Breast epithelium (tissue), 4 donors: ENCODE results near the gene ZPR1. TPM values are rescaled to one million over a fixed set of nuclear protein-coding genes. Genes with fewer than 3 reads are reported as not detected.
"Not testable (repeated sequence)": the region's sequence is repeated elsewhere in the genome, so short reads cannot be mapped to it uniquely, and the experiment has no call there.

Experiments used
- DNase-seq, 2 donors: peaks; one replicate each; pipeline ENCODE4 v3.0.0-alpha.2; 2019; ENCODE audit warnings: low spot score in 2 of 2
- H3K27ac ChIP-seq, 2 donors: fragments of 200-600 bp; sonication (generic) in 1 of 2; one replicate each; pipeline ENCODE4 v1.5.1; 2016 to 2019; ENCODE audit warnings: mild to moderate bottlenecking in 1 of 2
- H3K27me3 ChIP-seq, 2 donors: fragments of 200-600 bp; sonication (generic) in 1 of 2; one replicate each; pipeline versions ENCODE4 v1.5.1 to v1.6.0; 2017 to 2019; ENCODE audit warnings: control low read depth in 1 of 2, mild to moderate bottlenecking in 1 of 2
- H3K36me3 ChIP-seq: fragments of 200-600 bp; one replicate; pipeline ENCODE4 v1.5.1; 2019
- H3K4me1 ChIP-seq, 2 donors: fragments of 200-600 bp; sonication (generic); one replicate each; pipeline ENCODE4 v1.5.1; 2016 to 2019; ENCODE audit warnings: control low read depth in 1 of 2
- H3K4me3 ChIP-seq, 3 donors: fragments of 200-600 bp; sonication (generic); 1 replicate in 2 of 3; 2 replicates in 1 of 3; pipeline ENCODE4 v1.5.1; 2016 to 2019; ENCODE audit warnings: mild to moderate bottlenecking in 3 of 3, moderate library complexity in 2 of 3
- H3K9me3 ChIP-seq, 2 donors: fragments of 200-600 bp; sonication (generic) in 1 of 2; one replicate each; pipeline ENCODE4 v1.5.1; 2016 to 2019; ENCODE audit warnings: control low read depth in 1 of 2
- POLR2A ChIP-seq: fragments of 450-650 bp; IDR thresholded peaks from one replicate; pipeline ENCODE4 v1.6.1; 2016; ENCODE audit warnings: antibody characterized with exemption, mild to moderate bottlenecking, moderate library complexity
- POLR2AphosphoS5 ChIP-seq, 3 donors: sonication (generic); formaldehyde crosslinking; IDR thresholded peaks; one replicate each; pipeline ENCODE4 v1.6.1; 2017; ENCODE audit warnings: antibody characterized with exemption in 3 of 3
- intact Hi-C: fragments of 100-400 bp; cut with DNase I; formaldehyde crosslinking; loops from one replicate; pipeline ENCODE4 v1.15.1; 2023; ENCODE audit warnings: low total_unique reads
- total RNA-seq, 3 donors: library from RNA; depleted of rRNA; stranded (reverse); fragments of >200 nt; gene quantifications; one replicate each; pipeline ENCODE4 v1.1.0, GENCODE V29; 2016
- TF ChIP-seq, protein P1 (sequence below), 3 donors: fragments of 450-650 bp; IDR thresholded peaks; one replicate each; pipeline ENCODE4 v1.5.1; 2016 to 2017; ENCODE audit warnings: antibody characterized with exemption in 3 of 3, mild to moderate bottlenecking in 3 of 3, moderate library complexity in 3 of 3

Gene ZPR1
- total RNA-seq, 3 donors from 2014 or later, result 29.4 to 38.7 (median 34.7) TPM

DNA sequence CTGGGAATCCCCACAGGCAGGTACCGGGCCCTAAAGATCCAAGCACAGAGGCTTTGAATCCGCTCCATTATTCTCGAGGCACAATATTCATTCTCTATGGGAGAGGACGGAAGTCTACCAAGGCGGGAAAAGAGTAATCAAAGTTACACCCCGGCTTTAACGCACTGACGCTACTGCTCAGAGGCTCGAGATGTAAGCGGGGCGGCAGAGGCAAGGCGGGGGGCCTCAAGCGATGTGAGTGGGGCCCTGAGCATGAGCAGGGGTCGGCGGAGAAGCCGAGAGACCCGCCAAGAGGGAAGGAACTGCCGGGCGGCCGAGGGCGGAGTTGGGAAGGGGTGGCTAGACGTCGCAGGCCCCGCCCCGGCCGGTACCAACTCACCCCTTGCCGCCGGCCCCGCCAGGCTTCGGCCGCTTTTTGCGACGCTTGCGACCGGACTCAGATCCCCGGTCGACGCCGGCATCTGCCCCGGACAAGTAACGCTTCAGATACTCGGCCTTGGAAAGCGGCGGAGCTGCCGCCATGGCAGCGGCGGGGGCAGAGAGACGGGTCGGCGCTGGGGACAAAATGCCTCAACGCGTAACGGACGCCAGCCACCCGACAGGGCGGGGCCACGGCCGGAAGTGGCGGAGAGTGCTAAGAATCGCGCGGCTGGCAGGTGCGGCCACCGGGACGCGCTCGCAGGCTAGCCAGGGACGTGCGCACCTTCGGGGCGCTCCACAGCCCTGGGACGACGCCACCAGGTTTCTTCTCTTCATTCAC is 15.2 kb downstream of the ZPR1 start, which contains the start of gene BUD13:
BUD13 (minus strand) TSS at position 545 of the 760 bp plus-strand sequence; CDS start at position 522, 23 bp downstream.
- peaks cover 5 to 7% of the 10 kb centered on the region in 2 donors for H3K4me1 ChIP-seq
- intact Hi-C loops, result no loop called here
- no peaks in the 10 kb centered on the region for H3K36me3 ChIP-seq
- peak; percentile 81 to 88 for DNase-seq
- peak within 1 kb of the TSS; percentile 93 to 98 for H3K27ac ChIP-seq
- H3K9me3 ChIP-seq, result no peaks in the 10 kb centered on the region
- H3K4me3 ChIP-seq, result peak within 1 kb of the TSS; percentile 77 to 99 (median 92)
- TF ChIP-seq POLR2A, result no peak
- TF ChIP-seq POLR2AphosphoS5 (IDR thresholded peaks at IDR 0.05), result peak; percentile 75 to 89 (median 84)
- no peaks in the 10 kb centered on the region for H3K27me3 ChIP-seq

GRCh38 chr11:116771935-116772334 is 15.9 kb downstream of the ZPR1 start:
- no peaks in the 10 kb centered on the region for H3K27me3 ChIP-seq
- TF ChIP-seq POLR2AphosphoS5 (IDR thresholded peaks at IDR 0.05) (no peak), POLR2A (no peak)
- TF ChIP-seq, protein P1, sequence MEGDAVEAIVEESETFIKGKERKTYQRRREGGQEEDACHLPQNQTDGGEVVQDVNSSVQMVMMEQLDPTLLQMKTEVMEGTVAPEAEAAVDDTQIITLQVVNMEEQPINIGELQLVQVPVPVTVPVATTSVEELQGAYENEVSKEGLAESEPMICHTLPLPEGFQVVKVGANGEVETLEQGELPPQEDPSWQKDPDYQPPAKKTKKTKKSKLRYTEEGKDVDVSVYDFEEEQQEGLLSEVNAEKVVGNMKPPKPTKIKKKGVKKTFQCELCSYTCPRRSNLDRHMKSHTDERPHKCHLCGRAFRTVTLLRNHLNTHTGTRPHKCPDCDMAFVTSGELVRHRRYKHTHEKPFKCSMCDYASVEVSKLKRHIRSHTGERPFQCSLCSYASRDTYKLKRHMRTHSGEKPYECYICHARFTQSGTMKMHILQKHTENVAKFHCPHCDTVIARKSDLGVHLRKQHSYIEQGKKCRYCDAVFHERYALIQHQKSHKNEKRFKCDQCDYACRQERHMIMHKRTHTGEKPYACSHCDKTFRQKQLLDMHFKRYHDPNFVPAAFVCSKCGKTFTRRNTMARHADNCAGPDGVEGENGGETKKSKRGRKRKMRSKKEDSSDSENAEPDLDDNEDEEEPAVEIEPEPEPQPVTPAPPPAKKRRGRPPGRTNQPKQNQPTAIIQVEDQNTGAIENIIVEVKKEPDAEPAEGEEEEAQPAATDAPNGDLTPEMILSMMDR (IDR thresholded peaks at IDR 0.05), result no peak
- intact Hi-C loops, result no loop called here
- peak overlapping the region in 1 of 2 donors; percentile 93 for H3K27ac ChIP-seq
- H3K4me1 ChIP-seq, result peaks cover 5 to 7% of the 10 kb centered on the region in 2 donors
- no peaks in the 10 kb centered on the region for H3K36me3 ChIP-seq
- no peak for DNase-seq
- H3K4me3 ChIP-seq, result peak overlapping the region; percentile 77 to 99 (median 92)
- H3K9me3 ChIP-seq, result no peaks in the 10 kb centered on the region

GRCh38 chr11:116762132-116762531 is 25.7 kb downstream of the ZPR1 start:
- Histone ChIP-seq H3K36me3 (peaks cover 26% of the 10 kb centered on the region), H3K27ac (no peak overlapping the region), H3K4me1 (no peaks in the 10 kb centered on the region), H3K4me3 (no peak overlapping the region), H3K27me3 (no peaks in the 10 kb centered on the region), H3K9me3 (no peaks in the 10 kb centered on the region)
- DNase-seq, result no peak
- TF ChIP-seq POLR2A, result no peak
- TF ChIP-seq, protein P1 (IDR thresholded peaks at IDR 0.05), result no peak
- no peak for TF ChIP-seq POLR2AphosphoS5 (IDR thresholded peaks at IDR 0.05)
- intact Hi-C loops, result no loop called here

DNA sequence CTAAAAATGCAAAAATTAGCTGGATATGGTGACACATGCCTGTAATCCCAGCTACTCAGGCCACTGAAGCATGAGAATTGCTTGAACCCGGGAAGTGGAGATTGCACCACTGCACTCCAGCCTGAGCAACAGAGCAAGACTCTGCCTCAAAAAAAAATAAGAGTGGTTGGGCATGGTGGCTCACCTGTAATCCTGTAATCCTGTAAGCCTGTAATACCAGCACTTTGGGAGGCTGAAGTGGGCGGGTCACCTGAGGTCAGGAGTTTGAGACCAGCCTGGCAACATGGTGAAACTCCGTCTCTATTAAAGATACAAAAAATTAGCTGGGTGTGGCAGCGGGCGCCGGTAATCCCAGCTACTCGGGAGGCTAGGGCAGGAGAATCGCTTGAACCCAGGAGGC is 31.8 kb downstream of the ZPR1 start:
- peaks cover 17% of the 10 kb centered on the region for H3K36me3 ChIP-seq
- H3K4me1 ChIP-seq, intact Hi-C loops, H3K4me3 ChIP-seq, H3K27me3 ChIP-seq, DNase-seq, H3K27ac ChIP-seq, H3K9me3 ChIP-seq: not testable (repeated sequence)

DNA sequence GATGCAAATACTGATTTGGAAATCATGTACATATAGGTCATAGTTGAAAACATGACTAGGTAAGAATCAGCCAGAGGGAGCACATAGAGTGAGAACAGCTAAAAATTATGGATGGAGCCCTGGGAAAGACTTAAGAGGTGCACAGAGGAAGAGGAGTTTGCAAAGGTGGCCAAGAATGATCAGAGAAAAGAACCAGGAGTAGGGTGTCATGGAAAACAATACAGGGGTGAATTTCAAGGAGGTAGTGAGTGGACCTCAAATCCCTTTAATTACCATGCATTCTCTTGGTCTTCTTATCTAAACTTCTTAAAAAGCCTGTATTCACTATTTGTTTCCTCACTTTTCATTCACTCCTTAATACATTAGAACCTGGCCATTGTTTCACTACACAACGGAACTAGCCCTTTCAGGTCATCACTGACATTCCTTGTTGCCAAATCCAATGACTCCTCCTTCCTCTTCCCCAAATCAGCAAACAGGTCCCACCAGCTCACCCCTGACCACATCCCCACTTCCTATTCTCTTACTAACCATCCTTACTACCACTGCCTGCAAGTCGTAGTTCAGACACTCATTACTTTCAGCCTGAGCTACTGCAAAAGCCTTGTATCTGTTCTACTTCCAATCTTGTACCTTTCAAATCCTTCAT is 37.6 kb downstream of the ZPR1 start:
- no peaks in the 10 kb centered on the region for H3K9me3 ChIP-seq
- no peaks in the 10 kb centered on the region for H3K36me3 ChIP-seq
- no peak overlapping the region for H3K27ac ChIP-seq
- no peak overlapping the region for H3K4me3 ChIP-seq
- no peak for DNase-seq
- intact Hi-C loops, result no loop called here
- no peak for TF ChIP-seq POLR2A
- TF ChIP-seq, protein P1 (IDR thresholded peaks at IDR 0.05), result no peak
- no peaks in the 10 kb centered on the region for H3K27me3 ChIP-seq
- H3K4me1 ChIP-seq, result no peaks in the 10 kb centered on the region

DNA sequence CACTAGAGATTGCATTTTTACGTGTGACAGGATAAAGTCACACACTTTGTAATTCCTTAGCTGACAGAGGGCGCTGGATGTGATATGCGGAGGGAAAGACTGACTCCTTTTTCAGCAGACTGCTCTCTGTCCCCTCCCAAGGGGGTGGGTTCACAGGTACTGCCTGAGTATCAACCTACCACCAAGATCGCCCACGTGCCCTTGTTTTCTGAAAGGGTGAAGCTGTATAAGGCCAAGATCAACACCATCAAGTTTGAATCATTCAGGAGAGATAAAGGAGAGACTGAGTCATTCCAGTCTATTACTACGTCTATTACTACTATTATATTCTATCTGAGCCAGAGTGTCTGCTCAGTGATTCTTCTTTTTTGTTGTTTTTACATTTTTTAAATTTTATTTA is 45.7 kb downstream of the ZPR1 start:
- H3K27ac ChIP-seq, result no peak overlapping the region
- no peaks in the 10 kb centered on the region for H3K4me1 ChIP-seq
- TF ChIP-seq, protein P1 (IDR thresholded peaks at IDR 0.05), result no peak
- TF ChIP-seq POLR2A, result no peak
- no peak for TF ChIP-seq POLR2AphosphoS5 (IDR thresholded peaks at IDR 0.05)
- intact Hi-C loops, result no loop called here
- DNase-seq, result no peak
- no peak overlapping the region for H3K4me3 ChIP-seq
- no peaks in the 10 kb centered on the region for H3K9me3 ChIP-seq
- no peaks in the 10 kb centered on the region for H3K27me3 ChIP-seq
- no peaks in the 10 kb centered on the region for H3K36me3 ChIP-seq
